ENCODE results near the gene IL1A.

IL1A gene

GRCh38 chr2:112726487-112727190, 57.7 kb downstream of the IL1A start:
- DNase-seq (ENCODE audit: low read depth): no peak

GRCh38 chr2:112725545-112726457, 58.5 kb downstream of the IL1A start:
- DNase-seq (ENCODE audit: low read depth): no peak

GRCh38 chr2:112724591-112725525, 59.4 kb downstream of the IL1A start:
- DNase-seq (ENCODE audit: low read depth): no peak

DNA sequence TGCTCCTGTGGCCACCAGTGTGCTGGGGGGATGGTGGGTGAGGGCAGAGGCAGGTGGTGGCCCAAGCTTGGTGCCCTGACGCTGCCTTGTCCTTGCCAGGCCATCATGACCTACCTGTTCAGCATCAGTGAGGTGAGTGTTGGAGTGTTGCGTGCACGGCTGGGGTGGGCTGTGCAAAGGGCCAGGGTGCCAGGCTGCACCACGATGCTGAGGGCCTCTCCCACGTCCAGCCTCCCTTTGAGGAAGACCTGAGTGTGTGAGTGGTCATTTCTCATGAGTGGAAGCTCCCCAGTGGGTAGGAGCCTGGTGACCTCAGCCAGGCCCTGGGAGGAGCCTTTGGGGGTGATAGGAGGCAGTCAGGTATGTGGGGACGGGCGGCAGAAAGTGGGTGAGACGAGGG, 60.3 kb downstream of the IL1A start:
- no peak for DNase-seq (ENCODE audit: low read depth)

Data from non-pigmented ciliary epithelial cell (primary cell).